Transverse colon (tissue), 4 donors: ENCODE results near the gene QSOX2.

Source experiments
- CTCF ChIP-seq, 5 experiments: fragments of 200-600 bp in 3 of 5; fragments of 450-650 bp in 2 of 5; sonication (generic) in 3 of 5; IDR thresholded peaks; 1 replicate in 2 of 5; 2 replicates in 3 of 5; pipeline ENCODE4 v1.5.1; 2016 to 2017; ENCODE audit warnings: antibody characterized with exemption in 5 of 5, inconsistent platforms in 3 of 5, mild to moderate bottlenecking in 2 of 5, moderate library complexity in 1 of 5
- POLR2A ChIP-seq: fragments of 450-650 bp; IDR thresholded peaks from one replicate; pipeline ENCODE4 v1.6.1; 2016; ENCODE audit warnings: antibody characterized with exemption, mild to moderate bottlenecking, moderate library complexity
- POLR2AphosphoS5 ChIP-seq, 3 donors: sonication (generic); formaldehyde crosslinking; IDR thresholded peaks; one replicate each; pipeline ENCODE4 v1.6.1; 2016; ENCODE audit warnings: antibody characterized with exemption in 3 of 3

DNA sequence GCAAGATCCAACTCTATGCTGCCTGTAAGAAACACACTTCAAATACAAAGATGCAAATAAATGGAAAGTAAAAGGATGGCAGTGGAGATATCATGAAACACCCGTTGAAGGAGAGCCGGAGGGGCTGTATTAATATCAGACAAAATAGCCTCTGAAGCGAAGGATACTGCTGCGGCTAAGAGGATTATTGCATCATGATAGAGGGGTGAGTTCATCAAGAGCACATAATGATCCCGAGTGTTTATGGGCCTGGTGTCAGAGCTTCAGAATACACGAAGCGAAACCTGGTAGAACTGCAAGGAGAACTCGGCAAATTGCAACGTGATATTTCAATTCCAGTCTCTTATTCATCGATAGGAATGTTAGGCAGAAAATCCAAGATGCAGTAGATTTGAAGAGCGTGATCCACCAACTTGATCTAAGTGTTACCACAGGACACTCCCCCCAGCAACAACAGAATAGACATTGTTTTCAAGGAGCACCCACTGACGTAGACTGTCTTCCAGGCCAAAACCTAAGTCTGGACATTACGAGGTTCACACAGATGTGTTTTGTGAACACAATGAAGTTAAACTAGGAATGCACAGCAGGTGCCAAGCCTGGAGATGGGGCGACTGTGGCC, 27.7 kb upstream of the QSOX2 start:
- TF ChIP-seq POLR2A (no peak), CTCF (IDR thresholded peaks at IDR 0.05) (no peak), POLR2AphosphoS5 (IDR thresholded peaks at IDR 0.05) (no peak)
